Measurements from ENCODE around the gene NKIRAS2.

NKIRAS2 gene

GRCh38 chr17:42025936-42026335, 6.0 kb downstream of the NKIRAS2 start:
- in situ Hi-C loops (cut with MboI; ENCODE audit: low sequenced_read_pairs): no loop called here

- in situ Hi-C loops (cut with MboI; ENCODE audit: low sequenced_read_pairs): no loop called here
These were observed 7.1 kb downstream of the NKIRAS2 start for GRCh38 chr17:42026857-42027589.

- in situ Hi-C loops (cut with MboI; ENCODE audit: low sequenced_read_pairs): no loop called here
These were observed 7.7 kb downstream of the NKIRAS2 start for GRCh38 chr17:42027590-42027889.

GRCh38 chr17:42027961-42028790, 8.3 kb downstream of the NKIRAS2 start:
- in situ Hi-C loops (cut with MboI; ENCODE audit: low sequenced_read_pairs): no loop called here

- in situ Hi-C loops (cut with MboI; ENCODE audit: low sequenced_read_pairs): no loop called here
These were observed 8.9 kb downstream of the NKIRAS2 start for GRCh38 chr17:42028791-42029127.

GRCh38 chr17:42031584-42031983, 11.7 kb downstream of the NKIRAS2 start:
- in situ Hi-C loops (cut with MboI; ENCODE audit: low sequenced_read_pairs): no loop called here

- in situ Hi-C loops (cut with MboI; ENCODE audit: low sequenced_read_pairs): no loop called here
These were observed 14.2 kb downstream of the NKIRAS2 start for GRCh38 chr17:42034059-42034458.

- in situ Hi-C loops (cut with MboI; ENCODE audit: low sequenced_read_pairs): no loop called here
These were observed 18.5 kb downstream of the NKIRAS2 start for GRCh38 chr17:42038221-42038973.

- in situ Hi-C loops (cut with MboI; ENCODE audit: low sequenced_read_pairs): no loop called here
These were observed 20.2 kb downstream of the NKIRAS2 start for GRCh38 chr17:42039794-42040763.

GRCh38 chr17:42040818-42041217, 20.9 kb downstream of the NKIRAS2 start:
- in situ Hi-C loops (cut with MboI; ENCODE audit: low sequenced_read_pairs): no loop called here

- in situ Hi-C loops (cut with MboI; ENCODE audit: low sequenced_read_pairs): no loop called here
These were observed 21.7 kb downstream of the NKIRAS2 start for GRCh38 chr17:42041619-42042018.

GRCh38 chr17:42042598-42043319, 22.9 kb downstream of the NKIRAS2 start:
- in situ Hi-C loops (cut with MboI; ENCODE audit: low sequenced_read_pairs): no loop called here

GRCh38 chr17:42045719-42046118, 25.8 kb downstream of the NKIRAS2 start:
- in situ Hi-C loops (cut with MboI; ENCODE audit: low sequenced_read_pairs): no loop called here

GRCh38 chr17:42047343-42047742, 27.5 kb downstream of the NKIRAS2 start:
- in situ Hi-C loops (cut with MboI; ENCODE audit: low sequenced_read_pairs): no loop called here

GRCh38 chr17:42049834-42050392, 30.0 kb downstream of the NKIRAS2 start:
- in situ Hi-C loops (cut with MboI; ENCODE audit: low sequenced_read_pairs): no loop called here

- in situ Hi-C loops (cut with MboI; ENCODE audit: low sequenced_read_pairs): no loop called here
These were observed 30.6 kb downstream of the NKIRAS2 start, which contains the start of gene C17orf113 for GRCh38 chr17:42050393-42051012. Gene C17orf113, minus strand, starts transcription at chr17:42050601. Its CDS starts 7,225 bp downstream, at chr17:42043376.

GRCh38 chr17:42051013-42051400, 31.1 kb downstream of the NKIRAS2 start:
- in situ Hi-C loops (cut with MboI; ENCODE audit: low sequenced_read_pairs): no loop called here

GRCh38 chr17:42051645-42052044, 31.8 kb downstream of the NKIRAS2 start:
- in situ Hi-C loops (cut with MboI; ENCODE audit: low sequenced_read_pairs): no loop called here

GRCh38 chr17:42052346-42052877, 32.5 kb downstream of the NKIRAS2 start:
- in situ Hi-C loops (cut with MboI; ENCODE audit: low sequenced_read_pairs): no loop called here

All from HL-60/S4 treated with phorbol 12-myristate 13-acetate at 8.2 ng/mL for 4 days and 3 days (cell line).